ENCODE measurements around the gene TRAFD1.

DNA sequence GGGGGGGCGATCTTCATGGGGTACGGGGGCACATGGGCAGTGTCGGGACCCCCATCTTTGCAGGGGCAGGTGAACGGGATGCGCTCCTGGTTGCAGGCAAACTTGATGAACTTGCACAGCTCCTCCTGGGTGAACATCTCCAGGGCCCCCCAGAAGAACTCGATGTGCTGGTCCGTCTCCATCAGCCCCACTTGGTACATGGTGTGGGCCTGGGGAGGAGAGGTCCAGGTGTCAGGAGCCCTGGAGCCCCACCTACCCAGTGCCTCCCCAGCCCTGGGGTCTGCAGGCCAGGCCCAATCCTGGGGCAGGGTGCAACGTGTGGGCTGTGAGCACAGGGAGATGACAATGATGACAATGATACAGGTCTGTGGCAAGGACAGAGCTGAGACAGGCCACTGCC lies 37.7 kb downstream of the TRAFD1 start:
- TF ChIP-seq POLR2A (IDR thresholded peaks at IDR 0.05; ENCODE audit: control extremely low read depth in 1 of 2, low read depth in 2 of 2, low read length in 2 of 2), result no peak
- no peak for TF ChIP-seq TEAD4 (IDR thresholded peaks at IDR 0.05; ENCODE audit: low read depth, low read length)
- TF ChIP-seq EZH2 (IDR thresholded peaks at IDR 0.05; ENCODE audit: low read depth, low read length, severe bottlenecking), result no peak
- no peak for TF ChIP-seq RAD21 (IDR thresholded peaks at IDR 0.05 in 1 of 2, conservative IDR thresholded peaks at IDR 0.05 in 1 of 2; ENCODE audit: low read depth in 2 of 2, low read length in 2 of 2)
- TF ChIP-seq, protein P1, sequence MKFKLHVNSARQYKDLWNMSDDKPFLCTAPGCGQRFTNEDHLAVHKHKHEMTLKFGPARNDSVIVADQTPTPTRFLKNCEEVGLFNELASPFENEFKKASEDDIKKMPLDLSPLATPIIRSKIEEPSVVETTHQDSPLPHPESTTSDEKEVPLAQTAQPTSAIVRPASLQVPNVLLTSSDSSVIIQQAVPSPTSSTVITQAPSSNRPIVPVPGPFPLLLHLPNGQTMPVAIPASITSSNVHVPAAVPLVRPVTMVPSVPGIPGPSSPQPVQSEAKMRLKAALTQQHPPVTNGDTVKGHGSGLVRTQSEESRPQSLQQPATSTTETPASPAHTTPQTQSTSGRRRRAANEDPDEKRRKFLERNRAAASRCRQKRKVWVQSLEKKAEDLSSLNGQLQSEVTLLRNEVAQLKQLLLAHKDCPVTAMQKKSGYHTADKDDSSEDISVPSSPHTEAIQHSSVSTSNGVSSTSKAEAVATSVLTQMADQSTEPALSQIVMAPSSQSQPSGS (IDR thresholded peaks at IDR 0.05; ENCODE audit: low read length), result no peak
- no peak for TF ChIP-seq CTCF (IDR thresholded peaks at IDR 0.05; ENCODE audit: control extremely low read depth in 1 of 3, insufficient read depth in 1 of 3, low read depth in 1 of 3, low read length in 3 of 3)
- TF ChIP-seq CHD1 (IDR thresholded peaks at IDR 0.05; ENCODE audit: low read depth, low read length), result no peak
- no peak for TF ChIP-seq SP4 (IDR thresholded peaks at IDR 0.05; ENCODE audit: low read length)
- no peak for TF ChIP-seq RBBP5 (IDR thresholded peaks at IDR 0.05; ENCODE audit: borderline replicate concordance, low read depth, low read length)
- TF ChIP-seq JUND (IDR thresholded peaks at IDR 0.05; ENCODE audit: low read length), result no peak

Measured in H1 (cell line).